HG03280 (cell line): ENCODE measurements around the gene CCDC120.
A peak's percentile ranks its signal among the peaks of the same experiment; 100 is the strongest.

Source experiments
- ATAC-seq: cut with Tn5 transposase; IDR thresholded peaks from one replicate; pipeline ENCODE4 v1.9.1; 2021; ENCODE audit warnings: mild to moderate bottlenecking, moderate library complexity; ENCODE audit not compliant: unreplicated experiment

The CCDC120 gene

DNA sequence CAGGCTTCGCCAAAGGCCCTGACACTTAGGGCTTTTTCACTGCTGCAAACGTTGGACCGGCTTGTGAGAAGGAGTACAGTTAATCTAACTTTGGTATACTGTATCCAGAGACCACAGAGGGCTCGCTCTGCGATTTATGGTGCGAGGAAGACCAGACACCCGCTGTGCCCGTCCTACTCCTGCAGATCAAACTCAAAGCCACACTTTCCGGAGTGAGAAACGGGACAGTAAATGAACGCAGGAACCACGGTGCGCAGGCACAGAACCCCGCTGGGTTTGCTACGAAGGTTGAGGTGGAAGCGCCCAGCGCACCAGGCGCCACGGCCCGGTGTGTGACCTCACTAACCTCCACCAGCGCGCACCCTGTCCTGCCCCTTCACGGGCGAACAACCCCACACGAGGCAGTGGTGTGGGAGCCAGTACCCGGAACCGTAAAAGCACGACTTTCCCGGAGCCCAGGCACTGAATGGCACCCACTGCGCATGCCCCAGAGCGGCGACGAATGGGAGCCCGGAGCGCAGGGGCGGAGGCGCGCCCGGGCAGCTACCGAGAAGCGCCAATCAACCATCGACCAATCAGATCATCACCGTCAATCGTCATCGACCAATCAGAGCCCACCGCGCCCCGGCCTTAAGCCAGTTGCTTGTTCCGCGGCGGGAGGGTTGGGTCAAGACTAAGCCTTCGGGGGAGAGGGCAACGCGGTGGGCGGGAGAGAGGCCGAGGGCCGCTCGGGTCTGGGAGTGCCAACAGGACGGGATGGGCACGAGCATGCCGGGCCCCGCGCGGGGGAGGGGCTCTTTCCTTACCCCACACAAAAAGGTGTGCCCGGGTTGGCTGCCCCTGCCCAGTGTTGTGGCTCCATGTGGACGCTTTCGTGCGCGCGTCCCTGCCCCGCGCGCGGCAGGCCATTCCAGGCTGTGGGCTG, 42.2 kb downstream of the CCDC120 start:
- peak; percentile 94 for ATAC-seq

DNA sequence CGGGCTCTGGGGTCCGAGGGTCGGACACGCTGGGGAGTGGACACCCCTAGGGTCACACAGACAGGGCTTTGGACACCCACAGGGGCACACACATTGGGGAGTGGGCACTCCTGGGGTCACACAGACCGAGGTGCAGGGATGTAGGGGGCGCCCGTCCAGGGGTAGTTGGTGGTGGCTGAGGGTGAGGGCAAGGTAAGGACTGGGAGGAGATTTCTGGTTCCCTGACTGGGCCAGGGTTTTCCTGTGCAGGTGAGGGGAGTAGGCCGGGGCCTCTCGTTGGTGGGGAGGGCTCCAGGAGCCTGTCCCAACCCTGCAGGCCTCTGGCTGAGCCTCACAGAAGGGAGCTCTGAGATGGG, 42.8 kb downstream of the CCDC120 start:
- peak; percentile 5 for ATAC-seq

- no peak for ATAC-seq
These were observed 43.4 kb downstream of the CCDC120 start for GRCh38 chrX:49102190-49102589.

DNA sequence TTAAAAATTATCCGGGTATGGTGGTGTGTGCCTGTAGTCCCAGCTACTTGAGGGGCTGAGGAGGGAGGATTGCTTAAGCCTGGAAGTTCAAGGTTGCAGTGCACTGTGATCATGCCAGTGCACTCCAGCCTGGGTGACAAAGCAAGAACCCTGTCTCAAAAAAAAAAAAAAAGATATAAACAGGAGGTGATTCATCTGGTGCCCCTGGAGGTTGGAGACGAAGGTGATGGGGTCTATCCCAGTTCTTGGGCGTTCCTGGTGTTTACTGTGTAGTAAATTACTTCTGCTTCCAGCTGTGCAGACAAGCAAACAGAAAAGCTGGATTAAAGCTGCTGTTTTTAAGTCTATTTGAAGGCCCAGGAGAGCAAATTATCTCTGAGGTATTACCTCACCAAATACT, 44.8 kb downstream of the CCDC120 start:
- no peak for ATAC-seq

GRCh38 chrX:49106296-49106695, 47.5 kb downstream of the CCDC120 start:
- no peak for ATAC-seq

GRCh38 chrX:49106930-49107329, 48.1 kb downstream of the CCDC120 start:
- ATAC-seq = no peak

DNA sequence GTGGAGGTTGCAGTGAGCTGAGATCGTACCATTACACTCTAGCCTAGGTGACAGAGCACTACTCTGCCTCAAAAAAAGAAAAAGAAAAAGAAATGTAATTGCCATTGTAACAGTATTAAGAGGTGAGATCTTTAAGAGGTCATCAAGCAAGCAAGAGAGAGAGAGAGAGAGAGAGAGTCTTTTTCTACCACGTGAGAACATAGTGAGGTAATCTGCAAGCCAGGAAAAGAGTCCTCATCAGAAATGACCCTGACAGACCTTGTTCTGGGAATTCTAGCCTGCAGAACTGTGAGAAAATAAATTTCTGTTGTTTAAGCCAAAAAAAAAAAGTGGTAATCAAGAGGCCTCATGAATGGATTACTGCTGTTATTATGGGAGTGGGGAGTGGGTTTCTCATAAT, 49.8 kb downstream of the CCDC120 start:
- no peak for ATAC-seq

DNA sequence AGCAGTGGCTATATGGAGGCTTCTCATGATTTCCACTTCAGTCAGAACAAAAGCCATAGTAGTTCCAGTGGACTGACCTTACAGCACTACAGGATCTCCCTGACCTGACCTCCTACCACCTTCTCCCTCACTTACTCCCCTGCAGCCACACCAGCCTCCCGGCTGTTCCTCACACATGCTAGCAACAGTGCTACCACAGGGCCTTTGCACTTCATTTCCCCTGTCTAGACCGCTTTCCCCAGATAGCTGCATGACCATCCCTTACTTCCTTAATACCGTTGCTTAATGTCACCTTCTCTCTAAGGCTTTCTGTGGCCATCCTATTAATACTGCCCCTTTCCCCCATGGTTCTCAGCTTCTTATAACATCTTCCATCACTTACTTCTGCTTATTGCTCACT, 51.6 kb downstream of the CCDC120 start:
- no peak for ATAC-seq

DNA sequence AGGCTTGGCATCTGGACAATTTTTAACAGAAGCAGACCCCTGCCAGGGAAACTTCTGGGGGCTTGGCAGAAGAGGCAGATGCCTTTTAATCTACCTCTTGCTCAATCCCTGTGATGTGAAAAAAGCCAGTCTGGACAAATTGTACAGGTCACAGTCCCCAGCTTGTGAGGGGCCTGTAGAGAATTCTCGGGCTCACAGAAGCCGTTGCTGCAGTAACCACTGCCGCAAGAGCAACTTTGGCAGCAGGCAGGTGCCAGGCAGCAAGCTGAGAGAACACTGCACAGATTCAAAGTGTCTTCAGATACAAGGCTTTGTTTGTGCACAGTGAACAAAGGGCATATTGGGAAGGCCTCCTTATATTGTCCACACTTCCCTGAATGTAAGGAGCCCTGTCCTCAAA, 53.0 kb downstream of the CCDC120 start:
- no peak for ATAC-seq

- no peak for ATAC-seq
These were observed 57.3 kb downstream of the CCDC120 start for GRCh38 chrX:49116076-49116475.

DNA sequence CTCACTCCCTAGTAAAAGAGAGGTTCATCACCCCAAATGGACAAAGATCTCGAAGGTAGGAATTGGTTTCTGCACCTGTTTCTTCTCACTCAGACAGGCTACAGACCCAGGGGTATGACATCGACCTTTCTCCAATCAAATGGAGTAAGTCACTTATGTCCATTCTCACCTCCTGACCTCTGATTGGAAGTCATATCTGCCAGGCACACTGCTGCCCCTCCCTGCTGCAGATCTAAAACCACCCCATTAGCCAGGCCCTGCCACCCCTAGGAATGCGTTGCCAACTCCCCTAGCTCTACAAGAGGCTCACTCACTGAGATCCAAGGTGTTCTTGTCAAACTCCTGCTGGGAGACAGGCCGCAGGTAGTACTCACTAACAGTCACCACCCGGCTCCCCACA, 57.9 kb downstream of the CCDC120 start:
- ATAC-seq = no peak

- no peak for ATAC-seq
These were observed 58.8 kb downstream of the CCDC120 start for GRCh38 chrX:49117581-49117980.
